ENCODE data around the gene TMEM175. TPM values are rescaled to one million over a fixed set of nuclear protein-coding genes. Genes with fewer than 3 reads are reported as not detected.

TMEM175 gene
- total and polyA plus RNA-seq, 2 of the 13 experiments (the other 11 are each of a cell fraction or from before 2014, with no cell fraction given) = 5.1 to 9.9 TPM

DNA sequence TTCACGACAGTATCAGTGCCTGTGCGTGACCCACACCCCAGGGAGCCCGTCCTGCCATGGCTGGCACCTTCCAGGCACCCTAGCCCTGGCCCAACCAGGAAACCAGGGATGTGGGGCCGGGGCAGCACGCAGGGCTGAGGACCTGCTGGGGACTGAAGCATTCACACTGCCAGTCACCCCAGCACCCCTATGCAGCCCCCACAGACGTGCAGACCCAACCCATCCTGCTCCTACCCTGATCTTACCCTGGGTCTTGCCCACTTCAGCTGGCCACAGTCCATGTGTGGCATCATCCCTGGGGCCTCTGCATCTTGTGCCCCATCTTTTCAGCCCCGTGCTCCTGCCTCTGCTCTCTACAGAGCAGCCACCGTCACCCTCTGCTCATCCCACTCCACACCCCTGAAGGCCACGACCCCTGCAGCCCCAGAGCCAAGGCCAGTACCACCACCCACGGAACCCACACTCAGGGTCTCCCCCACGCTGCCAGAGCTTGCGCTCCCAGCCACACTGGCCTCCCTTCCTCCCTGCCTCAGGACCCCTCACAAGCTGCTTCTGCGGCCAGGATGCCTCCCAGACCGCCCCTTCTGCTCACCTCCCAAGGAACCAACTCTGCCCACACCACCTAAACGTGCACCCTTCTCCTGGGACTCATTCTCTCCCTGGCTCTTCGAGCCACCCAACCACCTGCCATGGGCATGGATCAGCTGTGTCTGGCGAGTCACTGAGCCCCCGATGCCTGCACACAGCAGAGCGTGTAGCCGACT is 25.7 kb upstream of the TMEM175 start:
- H4K20me1 ChIP-seq (ENCODE audit: insufficient read depth, low read length) = no peaks in the 10 kb centered on the region; the same call in 1 of the 2 replicates
- DNase-seq (ENCODE audit: low spot score) = no peak
- in situ Hi-C loops (cut with HindIII; ENCODE audit: extremely low pct_ligation_motif_present, low pct_unique_long_range_greater_than_20kb) (no loop called here), intact Hi-C loops (cut with micrococcal nuclease; ENCODE audit: unreplicated experiment) (no loop called here)
- TF ChIP-seq SALL1 (CRISPR knock-in tag; IDR thresholded peaks at IDR 0.05) (no peak), AGO2 (optimal IDR thresholded peaks at IDR 0.05; ENCODE audit: low read depth, low read length) (peak; percentile 25), JUND (CRISPR knock-in tag; IDR thresholded peaks at IDR 0.05) (no peak)
- TF ChIP-seq, protein P1, sequence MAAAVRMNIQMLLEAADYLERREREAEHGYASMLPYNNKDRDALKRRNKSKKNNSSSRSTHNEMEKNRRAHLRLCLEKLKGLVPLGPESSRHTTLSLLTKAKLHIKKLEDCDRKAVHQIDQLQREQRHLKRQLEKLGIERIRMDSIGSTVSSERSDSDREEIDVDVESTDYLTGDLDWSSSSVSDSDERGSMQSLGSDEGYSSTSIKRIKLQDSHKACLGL (CRISPR knock-in tag; IDR thresholded peaks at IDR 0.05) = no peak
- no peak overlapping the region for H3K9ac ChIP-seq (ENCODE audit: insufficient read depth, low read depth, low read length)
- H3K79me2 ChIP-seq (ENCODE audit: insufficient read depth, low read length) = no peaks in the 10 kb centered on the region
- no peak overlapping the region for H3K27ac ChIP-seq (ENCODE audit: extremely low read length, insufficient read depth, low read length)
- H2AFZ ChIP-seq (ENCODE audit: low read length) = no peak overlapping the region
- no peaks in the 10 kb centered on the region for H3K9me3 ChIP-seq (ENCODE audit: low read length)
- ChIA-PET POLR2A (no interaction called here), CTCF (ENCODE audit: low intra/inter-chr PET ratio, low total read pairs) (no interaction called here)
- WGBS (ENCODE audit: low lambda C conversion rate) = 95% methylated on average over 17 of the region's 20 CpGs
- no TSS peak for BruUV-seq (replicated peaks)
- no peaks in the 10 kb centered on the region for H3K4me1 ChIP-seq (ENCODE audit: insufficient read depth, low read length)
- peaks cover 15 to 21% of the 10 kb centered on the region in 2 experiments; a peak in 3 of 5 replicates for H3K36me3 ChIP-seq (replicated peaks in 1 of 2; ENCODE audit: control insufficient read depth in 1 of 2, insufficient read depth in 2 of 2, low read length in 2 of 2)
- FAIRE-seq = no peak
- no peak overlapping the region for H3K4me2 ChIP-seq (ENCODE audit: low read depth, low read length)
- no peak overlapping the region for H3K4me3 ChIP-seq (replicated peaks in 1 of 3; ENCODE audit: insufficient read depth in 1 of 3, low read depth in 2 of 3, low read length in 3 of 3)
- ATAC-seq = no peak; the same call in 2 of the 3 replicates
- H3K27me3 ChIP-seq (ENCODE audit: control insufficient read depth in 1 of 2, insufficient read depth in 2 of 2, low read length in 2 of 2) = no peaks in the 10 kb centered on the region

DNA sequence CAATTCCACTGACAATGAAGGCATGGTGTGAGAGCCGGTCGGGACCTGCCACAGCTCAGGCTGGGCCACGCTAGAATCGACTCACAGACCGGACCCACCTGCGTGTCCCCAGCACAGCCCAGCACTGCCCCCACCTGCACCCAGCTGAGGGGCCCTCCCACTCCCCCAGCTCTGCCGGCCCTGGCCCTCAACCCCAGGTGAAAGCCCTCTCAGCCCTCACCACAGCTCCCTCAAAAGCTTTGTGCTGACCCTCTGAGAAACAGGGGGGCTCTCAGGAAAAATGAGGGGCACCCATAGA is 25.2 kb upstream of the TMEM175 start:
- TF ChIP-seq FOXJ3 (CRISPR knock-in tag; IDR thresholded peaks at IDR 0.05; ENCODE audit: borderline replicate concordance) (no peak), ZFP36L2 (CRISPR knock-in tag; IDR thresholded peaks at IDR 0.05) (no peak), NAIF1 (CRISPR knock-in tag; IDR thresholded peaks at IDR 0.05; ENCODE audit: borderline replicate concordance) (no peak), TGIF2 (CRISPR knock-in tag; IDR thresholded peaks at IDR 0.05) (no peak)
- TF ChIP-seq, protein P2, sequence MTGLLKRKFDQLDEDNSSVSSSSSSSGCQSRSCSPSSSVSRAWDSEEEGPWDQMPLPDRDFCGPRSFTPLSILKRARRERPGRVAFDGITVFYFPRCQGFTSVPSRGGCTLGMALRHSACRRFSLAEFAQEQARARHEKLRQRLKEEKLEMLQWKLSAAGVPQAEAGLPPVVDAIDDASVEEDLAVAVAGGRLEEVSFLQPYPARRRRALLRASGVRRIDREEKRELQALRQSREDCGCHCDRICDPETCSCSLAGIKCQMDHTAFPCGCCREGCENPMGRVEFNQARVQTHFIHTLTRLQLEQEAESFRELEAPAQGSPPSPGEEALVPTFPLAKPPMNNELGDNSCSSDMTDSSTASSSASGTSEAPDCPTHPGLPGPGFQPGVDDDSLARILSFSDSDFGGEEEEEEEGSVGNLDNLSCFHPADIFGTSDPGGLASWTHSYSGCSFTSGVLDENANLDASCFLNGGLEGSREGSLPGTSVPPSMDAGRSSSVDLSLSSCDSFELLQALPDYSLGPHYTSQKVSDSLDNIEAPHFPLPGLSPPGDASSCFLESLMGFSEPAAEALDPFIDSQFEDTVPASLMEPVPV (CRISPR knock-in tag; IDR thresholded peaks at IDR 0.05) = no peak
- TF ChIP-seq, protein P3, sequence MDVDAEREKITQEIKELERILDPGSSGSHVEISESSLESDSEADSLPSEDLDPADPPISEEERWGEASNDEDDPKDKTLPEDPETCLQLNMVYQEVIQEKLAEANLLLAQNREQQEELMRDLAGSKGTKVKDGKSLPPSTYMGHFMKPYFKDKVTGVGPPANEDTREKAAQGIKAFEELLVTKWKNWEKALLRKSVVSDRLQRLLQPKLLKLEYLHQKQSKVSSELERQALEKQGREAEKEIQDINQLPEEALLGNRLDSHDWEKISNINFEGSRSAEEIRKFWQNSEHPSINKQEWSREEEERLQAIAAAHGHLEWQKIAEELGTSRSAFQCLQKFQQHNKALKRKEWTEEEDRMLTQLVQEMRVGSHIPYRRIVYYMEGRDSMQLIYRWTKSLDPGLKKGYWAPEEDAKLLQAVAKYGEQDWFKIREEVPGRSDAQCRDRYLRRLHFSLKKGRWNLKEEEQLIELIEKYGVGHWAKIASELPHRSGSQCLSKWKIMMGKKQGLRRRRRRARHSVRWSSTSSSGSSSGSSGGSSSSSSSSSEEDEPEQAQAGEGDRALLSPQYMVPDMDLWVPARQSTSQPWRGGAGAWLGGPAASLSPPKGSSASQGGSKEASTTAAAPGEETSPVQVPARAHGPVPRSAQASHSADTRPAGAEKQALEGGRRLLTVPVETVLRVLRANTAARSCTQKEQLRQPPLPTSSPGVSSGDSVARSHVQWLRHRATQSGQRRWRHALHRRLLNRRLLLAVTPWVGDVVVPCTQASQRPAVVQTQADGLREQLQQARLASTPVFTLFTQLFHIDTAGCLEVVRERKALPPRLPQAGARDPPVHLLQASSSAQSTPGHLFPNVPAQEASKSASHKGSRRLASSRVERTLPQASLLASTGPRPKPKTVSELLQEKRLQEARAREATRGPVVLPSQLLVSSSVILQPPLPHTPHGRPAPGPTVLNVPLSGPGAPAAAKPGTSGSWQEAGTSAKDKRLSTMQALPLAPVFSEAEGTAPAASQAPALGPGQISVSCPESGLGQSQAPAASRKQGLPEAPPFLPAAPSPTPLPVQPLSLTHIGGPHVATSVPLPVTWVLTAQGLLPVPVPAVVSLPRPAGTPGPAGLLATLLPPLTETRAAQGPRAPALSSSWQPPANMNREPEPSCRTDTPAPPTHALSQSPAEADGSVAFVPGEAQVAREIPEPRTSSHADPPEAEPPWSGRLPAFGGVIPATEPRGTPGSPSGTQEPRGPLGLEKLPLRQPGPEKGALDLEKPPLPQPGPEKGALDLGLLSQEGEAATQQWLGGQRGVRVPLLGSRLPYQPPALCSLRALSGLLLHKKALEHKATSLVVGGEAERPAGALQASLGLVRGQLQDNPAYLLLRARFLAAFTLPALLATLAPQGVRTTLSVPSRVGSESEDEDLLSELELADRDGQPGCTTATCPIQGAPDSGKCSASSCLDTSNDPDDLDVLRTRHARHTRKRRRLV (CRISPR knock-in tag; IDR thresholded peaks at IDR 0.05) = no peak
- ATAC-seq (no peak), DNase-seq (ENCODE audit: low spot score) (no peak), FAIRE-seq (no peak)
- Histone ChIP-seq H3K4me3 (replicated peaks in 1 of 3; ENCODE audit: insufficient read depth in 1 of 3, low read depth in 2 of 3, low read length in 3 of 3) (no peak overlapping the region), H3K79me2 (ENCODE audit: insufficient read depth, low read length) (no peaks in the 10 kb centered on the region), H3K27ac (ENCODE audit: extremely low read length, insufficient read depth, low read length) (no peak overlapping the region), H3K9ac (ENCODE audit: insufficient read depth, low read depth, low read length) (no peak overlapping the region), H3K36me3 (replicated peaks in 1 of 2; ENCODE audit: control insufficient read depth in 1 of 2, insufficient read depth in 2 of 2, low read length in 2 of 2) (peaks cover 14 to 23% of the 10 kb centered on the region in 2 experiments; a peak in 3 of 5 replicates), H3K4me2 (ENCODE audit: low read depth, low read length) (no peak overlapping the region), H3K9me3 (ENCODE audit: low read length) (no peaks in the 10 kb centered on the region), H3K4me1 (ENCODE audit: insufficient read depth, low read length) (no peaks in the 10 kb centered on the region), H4K20me1 (ENCODE audit: insufficient read depth, low read length) (no peaks in the 10 kb centered on the region), H3K27me3 (ENCODE audit: control insufficient read depth in 1 of 2, insufficient read depth in 2 of 2, low read length in 2 of 2) (no peaks in the 10 kb centered on the region), H2AFZ (ENCODE audit: low read length) (no peak overlapping the region)
- intact Hi-C loops (cut with micrococcal nuclease; ENCODE audit: unreplicated experiment) (no loop called here), in situ Hi-C loops (cut with HindIII; ENCODE audit: extremely low pct_ligation_motif_present, low pct_unique_long_range_greater_than_20kb) (no loop called here)
- BruUV-seq (replicated peaks) = no TSS peak
- POLR2A ChIA-PET = no interaction called here
- CTCF ChIA-PET (ENCODE audit: low intra/inter-chr PET ratio, low total read pairs) = no interaction called here
- WGBS (ENCODE audit: low lambda C conversion rate) = 81% methylated on average over 7 of the region's 7 CpGs

Measured in HepG2 (cell line).